ENCODE results near the gene PNKP. TPM values are rescaled to one million over a fixed set of nuclear protein-coding genes. Genes with fewer than 3 reads are reported as not detected.

The PNKP gene
- total RNA-seq, 2 experiments from 2014 or later = 58.8 to 65.9 TPM

- intact Hi-C loops (cut with micrococcal nuclease) = no loop called here
- ATAC-seq (no peak), DNase-seq (no peak)
- Mint-ChIP-seq H3K27ac (no peak overlapping the region), H3K27me3 (no peaks in the 10 kb centered on the region), H3K4me3 (no peak overlapping the region), H3K9me3 (no peaks in the 10 kb centered on the region), H3K36me3 (ENCODE audit: low read depth) (peaks cover 28% of the 10 kb centered on the region), H3K4me1 (ENCODE audit: low read depth) (peaks cover 20% of the 10 kb centered on the region)
- no peak for TF ChIP-seq CTCF (IDR thresholded peaks at IDR 0.05)
- POLR2A ChIA-PET = interaction anchor here (1.0 to 1.6 kb wide), 2 partner anchors 13 to 41 kb away, joined by 4 to 7 read pairs; partner anchors contain the start of genes ATF5 and NUP62
- CTCF ChIA-PET = interaction anchor here (1.1 to 1.3 kb wide), 2 partner anchors 10 to 11 kb away, joined by 4 read pairs; partner anchors contain the start of genes AKT1S1 and TBC1D17
Measured at GRCh38 chr19:49887665-49888509, 20.5 kb upstream of the PNKP start.

DNA sequence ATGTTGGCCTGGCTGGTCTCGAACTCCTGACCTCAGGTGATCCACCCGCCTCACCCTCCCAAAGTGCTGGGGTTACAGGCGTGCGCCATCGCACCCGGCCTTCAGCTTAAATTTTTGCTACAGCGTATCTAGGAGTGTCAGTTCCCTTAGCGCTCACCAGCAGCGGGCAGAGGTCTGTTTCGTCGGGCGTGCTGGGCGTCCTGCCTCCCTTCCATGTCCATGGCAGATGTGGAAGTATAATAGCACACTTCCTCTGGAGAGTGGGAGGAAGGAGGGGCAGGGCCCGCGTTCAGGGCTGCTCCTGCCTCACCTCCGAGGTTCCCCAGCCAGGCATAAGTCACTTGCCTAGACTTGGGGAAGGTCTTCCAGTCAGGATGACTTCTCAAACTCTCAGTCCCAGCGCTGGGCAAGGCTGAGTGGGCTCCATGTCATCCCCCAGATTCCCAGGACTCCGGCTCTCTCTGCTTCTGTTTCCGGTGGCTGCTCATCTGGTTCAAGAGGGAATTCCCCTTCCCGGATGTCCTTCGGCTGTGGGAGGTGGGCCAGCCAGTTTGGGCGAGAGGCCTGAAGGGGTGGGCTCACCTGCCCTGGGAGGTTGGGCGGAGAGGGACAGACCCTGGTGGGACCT is 19.8 kb upstream of the PNKP start:
- CTCF ChIA-PET = no interaction called here

GRCh38 chr19:49884760-49885159 is 17.4 kb upstream of the PNKP start:
- TF ChIP-seq CTCF (IDR thresholded peaks at IDR 0.05) = no peak
- peaks cover 6% of the 10 kb centered on the region for H3K4me1 Mint-ChIP-seq (ENCODE audit: low read depth)

More for the DNA sequence above, 19.8 kb upstream of the PNKP start:
- TF ChIP-seq CTCF (IDR thresholded peaks at IDR 0.05) = no peak
- H3K36me3 Mint-ChIP-seq (ENCODE audit: low read depth) = peaks cover 32% of the 10 kb centered on the region
- H3K4me3 Mint-ChIP-seq = no peak overlapping the region
- POLR2A ChIA-PET = interaction anchor here (0.6 to 1.5 kb wide), 3 partner anchors 10 to 68 kb away, joined by 3 to 5 read pairs (median 3); partner anchors contain the start of genes AKT1S1 and TBC1D17
- H3K27ac Mint-ChIP-seq = no peak overlapping the region
- no peaks in the 10 kb centered on the region for H3K27me3 Mint-ChIP-seq
- no peaks in the 10 kb centered on the region for H3K9me3 Mint-ChIP-seq
- H3K4me1 Mint-ChIP-seq (ENCODE audit: low read depth) = peaks cover 19% of the 10 kb centered on the region
- ATAC-seq (no peak), DNase-seq (no peak)
- intact Hi-C loops (cut with micrococcal nuclease) = no loop called here

GRCh38 chr19:49884109-49884508 is 16.7 kb upstream of the PNKP start:
- DNase-seq (no peak), ATAC-seq (no peak)
- intact Hi-C loops (cut with micrococcal nuclease) = no loop called here
- CTCF ChIA-PET = no interaction called here
- no peak overlapping the region for H3K4me3 Mint-ChIP-seq
- peaks cover 2% of the 10 kb centered on the region for H3K4me1 Mint-ChIP-seq (ENCODE audit: low read depth)
- no peak overlapping the region for H3K27ac Mint-ChIP-seq
- no peak for TF ChIP-seq CTCF (IDR thresholded peaks at IDR 0.05)
- no peaks in the 10 kb centered on the region for H3K27me3 Mint-ChIP-seq
- H3K36me3 Mint-ChIP-seq (ENCODE audit: low read depth) = peaks cover 40% of the 10 kb centered on the region
- no peaks in the 10 kb centered on the region for H3K9me3 Mint-ChIP-seq
- POLR2A ChIA-PET = no interaction called here

More at GRCh38 chr19:49884760-49885159, 17.4 kb upstream of the PNKP start:
- POLR2A ChIA-PET = no interaction called here
- H3K27me3 Mint-ChIP-seq = no peaks in the 10 kb centered on the region
- no peak overlapping the region for H3K4me3 Mint-ChIP-seq
- CTCF ChIA-PET = no interaction called here
- intact Hi-C loops (cut with micrococcal nuclease) = no loop called here
- ATAC-seq (no peak), DNase-seq (no peak)
- no peaks in the 10 kb centered on the region for H3K9me3 Mint-ChIP-seq
- H3K27ac Mint-ChIP-seq = no peak overlapping the region
- peaks cover 42% of the 10 kb centered on the region for H3K36me3 Mint-ChIP-seq (ENCODE audit: low read depth)

DNA sequence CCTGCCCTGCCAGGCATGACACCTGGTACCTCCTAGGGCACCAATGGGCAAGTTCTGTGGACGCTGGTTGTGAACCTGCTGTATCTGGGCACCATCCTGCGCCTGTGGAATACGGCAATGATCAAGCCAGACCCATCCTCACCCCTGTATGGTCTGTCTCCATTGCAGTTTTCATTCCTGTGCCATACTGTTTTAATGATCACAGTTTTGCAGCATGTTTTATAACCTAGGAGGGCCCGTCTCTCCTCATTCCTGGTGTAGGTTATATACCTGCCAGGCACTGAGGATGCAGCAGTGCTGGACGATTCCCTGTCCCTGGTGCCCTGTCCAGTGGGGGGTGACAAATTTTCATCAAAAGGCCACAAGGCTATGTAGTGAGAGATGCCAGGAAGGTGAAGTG is 15.7 kb upstream of the PNKP start:
- H3K27ac Mint-ChIP-seq = no peak overlapping the region
- peaks cover 39% of the 10 kb centered on the region for H3K36me3 Mint-ChIP-seq (ENCODE audit: low read depth)
- CTCF ChIA-PET = interaction anchor here (0.9 kb wide), 1 partner anchor 55 kb away, joined by 3 read pairs; no protein-coding TSS in a partner anchor

More for the DNA sequence above, 15.7 kb upstream of the PNKP start:
- no peak overlapping the region for H3K4me3 Mint-ChIP-seq
- H3K4me1 Mint-ChIP-seq (ENCODE audit: low read depth) = peaks cover 10% of the 10 kb centered on the region
- no peaks in the 10 kb centered on the region for H3K27me3 Mint-ChIP-seq
- no peak for ATAC-seq
- no peak for TF ChIP-seq CTCF (IDR thresholded peaks at IDR 0.05)
- no peaks in the 10 kb centered on the region for H3K9me3 Mint-ChIP-seq
- DNase-seq = no peak
- intact Hi-C loops (cut with micrococcal nuclease) = no loop called here
- POLR2A ChIA-PET = interaction anchor here (0.8 to 1.7 kb wide), 2 partner anchors 10 to 93 kb away, joined by 3 to 4 read pairs; no protein-coding TSS in a partner anchor
